Smooth muscle cell (in vitro differentiated cells): Measurements from ENCODE around the gene RAP1B. TPM values are rescaled to one million over a fixed set of nuclear protein-coding genes. Genes with fewer than 3 reads are reported as not detected.

Source experiments
- DNase-seq: peaks from one replicate; lab custom pipeline; 2025; ENCODE audit not compliant: unreplicated experiment; lab: John Stamatoyannopoulos, UW
- H2AFZ ChIP-seq: fragments of 200-600 bp; sonication (generic); 2 replicates; pipeline ENCODE4 v1.6.0; 2016; ENCODE audit warnings: antibody characterized with exemption, low read depth, mild to moderate bottlenecking
- H3F3A ChIP-seq: fragments of 200-600 bp; sonication (generic); 2 replicates; pipeline ENCODE4 v1.6.0; 2017; ENCODE audit warnings: antibody characterized with exemption, low read depth
- H3K27ac ChIP-seq: fragments of 200-600 bp; sonication (generic); 2 replicates; pipeline ENCODE4 v1.5.1; 2016; ENCODE audit warnings: low read depth, mild to moderate bottlenecking
- H3K27me3 ChIP-seq: fragments of 200-600 bp; sonication (generic); 2 replicates; pipeline ENCODE4 v1.6.1; 2016; ENCODE audit warnings: low read depth, mild to moderate bottlenecking
- H3K36me3 ChIP-seq: fragments of 200-600 bp; sonication (generic); 2 replicates; pipeline ENCODE4 v1.5.1; 2016; ENCODE audit warnings: low read depth
- H3K4me1 ChIP-seq: fragments of 200-600 bp; sonication (generic); 2 replicates; pipeline ENCODE4 v1.5.1; 2016; ENCODE audit warnings: low read depth
- H3K4me2 ChIP-seq: fragments of 200-600 bp; sonication (generic); 2 replicates; pipeline ENCODE4 v1.6.0; 2016; ENCODE audit warnings: mild to moderate bottlenecking
- H3K4me3 ChIP-seq: fragments of 200-600 bp; sonication (generic); 2 replicates; pipeline ENCODE4 v1.5.1; 2016; ENCODE audit warnings: mild to moderate bottlenecking
- H3K79me2 ChIP-seq: fragments of 200-600 bp; sonication (generic); 2 replicates; pipeline ENCODE4 v1.6.0; 2016; ENCODE audit warnings: low read depth, mild to moderate bottlenecking
- H3K9ac ChIP-seq: fragments of 200-600 bp; sonication (generic); 2 replicates; pipeline ENCODE4 v1.6.0; 2016; ENCODE audit warnings: low read depth
- H3K9me3 ChIP-seq: fragments of 200-600 bp; sonication (generic); replicated peaks from 2 replicates; pipeline ENCODE4 v1.5.1; 2016; ENCODE audit warnings: low read depth
- H4K20me1 ChIP-seq: fragments of 200-600 bp; sonication (generic); 2 replicates; pipeline ENCODE4 v1.6.0; 2016; ENCODE audit warnings: low read depth
- WGBS: methylation state at CpG from one replicate; pipeline ENCODE4 v1.1.7; 2016; ENCODE audit warnings: low lambda C conversion rate; 5-methylcytosine and 5-hydroxymethylcytosine counted together
- polyA plus RNA-seq: library from polyadenylated mRNA; unstranded; fragments of >200 nt; fragmentation: Nextera tagmentation; extraction: Ambion mirVana; gene quantifications from 2 replicates; pipeline ENCODE4 v1.2.1, GENCODE V29; 2016
- total RNA-seq: library from RNA; depleted of rRNA; stranded (reverse); fragments of >200 nt; gene quantifications from 2 replicates; pipeline ENCODE4 v1.2.3, GENCODE V29; 2014
- TF ChIP-seq, protein P1 (sequence below): fragments of 200-600 bp; sonication (generic); IDR thresholded peaks from 2 replicates; pipeline ENCODE4 v1.5.1; 2017; ENCODE audit warnings: borderline replicate concordance, mild to moderate bottlenecking, antibody characterized with exemption; ENCODE audit not compliant: insufficient read depth, poor library complexity, severe bottlenecking

The RAP1B gene
- total and polyA plus RNA-seq, 2 experiments from 2014 or later = 236 to 275 TPM

DNA sequence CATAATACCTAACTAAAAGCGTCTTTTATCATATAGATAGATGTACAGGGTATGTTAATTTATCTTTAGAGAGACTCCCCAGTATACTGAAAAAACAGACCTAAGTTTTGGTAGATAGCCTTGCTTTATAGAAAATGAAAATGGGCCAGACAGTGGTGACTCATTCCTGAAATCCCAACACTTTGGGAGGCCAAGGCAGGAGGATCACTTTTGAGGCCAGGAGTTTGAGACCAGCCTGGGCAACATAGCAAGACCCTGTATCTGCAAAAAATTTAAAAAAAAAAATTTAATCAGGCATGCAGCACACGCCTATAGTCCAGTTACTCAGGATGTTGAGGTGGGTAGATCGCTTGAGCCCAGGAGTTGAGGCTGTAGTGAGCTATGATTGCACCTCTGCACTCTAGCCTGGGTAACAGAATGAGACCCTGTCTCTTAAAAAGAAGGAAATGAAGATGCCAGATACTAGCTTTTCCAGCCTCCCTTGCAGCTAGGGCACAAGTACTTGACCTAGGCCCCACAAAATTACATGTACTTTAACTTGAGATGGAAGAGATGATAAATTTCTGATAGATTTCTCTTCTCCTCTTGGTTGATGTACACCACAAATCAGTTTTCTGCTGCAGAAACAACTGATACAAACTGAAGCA, 17.1 kb downstream of the RAP1B start:
- no peak overlapping the region for H2AFZ ChIP-seq
- H3K36me3 ChIP-seq = peaks cover 2% of the 10 kb centered on the region
- peaks cover 100% of the 10 kb centered on the region for H4K20me1 ChIP-seq
- H3K4me3 ChIP-seq = no peak overlapping the region
- WGBS = 97% methylated on average over 3 of the region's 3 CpGs
- no peak overlapping the region for H3K4me2 ChIP-seq
- peaks cover 100% of the 10 kb centered on the region for H3K79me2 ChIP-seq
- no peak overlapping the region for H3K9ac ChIP-seq
- TF ChIP-seq, protein P1, sequence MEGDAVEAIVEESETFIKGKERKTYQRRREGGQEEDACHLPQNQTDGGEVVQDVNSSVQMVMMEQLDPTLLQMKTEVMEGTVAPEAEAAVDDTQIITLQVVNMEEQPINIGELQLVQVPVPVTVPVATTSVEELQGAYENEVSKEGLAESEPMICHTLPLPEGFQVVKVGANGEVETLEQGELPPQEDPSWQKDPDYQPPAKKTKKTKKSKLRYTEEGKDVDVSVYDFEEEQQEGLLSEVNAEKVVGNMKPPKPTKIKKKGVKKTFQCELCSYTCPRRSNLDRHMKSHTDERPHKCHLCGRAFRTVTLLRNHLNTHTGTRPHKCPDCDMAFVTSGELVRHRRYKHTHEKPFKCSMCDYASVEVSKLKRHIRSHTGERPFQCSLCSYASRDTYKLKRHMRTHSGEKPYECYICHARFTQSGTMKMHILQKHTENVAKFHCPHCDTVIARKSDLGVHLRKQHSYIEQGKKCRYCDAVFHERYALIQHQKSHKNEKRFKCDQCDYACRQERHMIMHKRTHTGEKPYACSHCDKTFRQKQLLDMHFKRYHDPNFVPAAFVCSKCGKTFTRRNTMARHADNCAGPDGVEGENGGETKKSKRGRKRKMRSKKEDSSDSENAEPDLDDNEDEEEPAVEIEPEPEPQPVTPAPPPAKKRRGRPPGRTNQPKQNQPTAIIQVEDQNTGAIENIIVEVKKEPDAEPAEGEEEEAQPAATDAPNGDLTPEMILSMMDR = no peak
- peaks cover 4% of the 10 kb centered on the region for H3F3A ChIP-seq
- H3K27me3 ChIP-seq = no peaks in the 10 kb centered on the region
- no peak overlapping the region for H3K27ac ChIP-seq
- no peak for DNase-seq
- no peaks in the 10 kb centered on the region for H3K9me3 ChIP-seq
- H3K4me1 ChIP-seq = peaks cover 6% of the 10 kb centered on the region

- peaks cover 1% of the 10 kb centered on the region for H3F3A ChIP-seq
- no peak for DNase-seq
- H3K4me3 ChIP-seq = no peak overlapping the region
- no peaks in the 10 kb centered on the region for H3K9me3 ChIP-seq
- peaks cover 100% of the 10 kb centered on the region for H4K20me1 ChIP-seq
- no peak overlapping the region for H2AFZ ChIP-seq
- peaks cover 100% of the 10 kb centered on the region for H3K79me2 ChIP-seq
- no peak overlapping the region for H3K4me2 ChIP-seq
- no peaks in the 10 kb centered on the region for H3K27me3 ChIP-seq
- H3K36me3 ChIP-seq = peaks cover 2% of the 10 kb centered on the region
- H3K27ac ChIP-seq = peak overlapping the region; percentile 19
- TF ChIP-seq, protein P1 = no peak
- H3K4me1 ChIP-seq = peaks cover 6% of the 10 kb centered on the region
- no peak overlapping the region for H3K9ac ChIP-seq
Measured at GRCh38 chr12:68628698-68629097, 18.0 kb downstream of the RAP1B start.

DNA sequence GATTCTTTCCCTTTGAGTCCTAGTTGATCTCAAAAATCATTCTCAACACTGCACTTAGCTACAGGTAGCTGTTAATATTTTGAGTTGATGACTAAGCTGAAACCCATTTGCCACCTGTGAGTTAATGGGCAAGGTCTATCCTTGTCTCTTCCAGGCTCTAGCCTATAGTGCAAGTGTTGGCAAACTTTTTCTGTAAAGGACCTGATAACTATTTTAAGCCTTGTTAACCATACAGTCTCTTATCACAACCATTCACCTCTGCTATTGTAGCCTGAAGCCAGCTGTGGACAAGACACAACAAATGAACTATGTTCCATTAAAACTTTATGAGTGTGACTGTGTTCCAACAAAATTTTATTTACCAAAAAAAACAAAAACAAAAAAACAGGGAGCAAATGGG, 19.4 kb downstream of the RAP1B start:
- H3K27me3 ChIP-seq = no peaks in the 10 kb centered on the region
- H4K20me1 ChIP-seq = peaks cover 100% of the 10 kb centered on the region
- H2AFZ ChIP-seq = no peak overlapping the region
- H3K4me3 ChIP-seq = no peak overlapping the region
- no peak overlapping the region for H3K9ac ChIP-seq
- no peak overlapping the region for H3K4me2 ChIP-seq
- H3K9me3 ChIP-seq = no peaks in the 10 kb centered on the region
- peaks cover 20% of the 10 kb centered on the region for H3K4me1 ChIP-seq
- TF ChIP-seq, protein P1 = no peak
- peak overlapping the region; percentile 54 for H3K27ac ChIP-seq
- peaks cover 100% of the 10 kb centered on the region for H3K79me2 ChIP-seq
- peaks cover under 1% of the 10 kb centered on the region for H3K36me3 ChIP-seq
- peaks cover 6% of the 10 kb centered on the region for H3F3A ChIP-seq
- DNase-seq = no peak

DNA sequence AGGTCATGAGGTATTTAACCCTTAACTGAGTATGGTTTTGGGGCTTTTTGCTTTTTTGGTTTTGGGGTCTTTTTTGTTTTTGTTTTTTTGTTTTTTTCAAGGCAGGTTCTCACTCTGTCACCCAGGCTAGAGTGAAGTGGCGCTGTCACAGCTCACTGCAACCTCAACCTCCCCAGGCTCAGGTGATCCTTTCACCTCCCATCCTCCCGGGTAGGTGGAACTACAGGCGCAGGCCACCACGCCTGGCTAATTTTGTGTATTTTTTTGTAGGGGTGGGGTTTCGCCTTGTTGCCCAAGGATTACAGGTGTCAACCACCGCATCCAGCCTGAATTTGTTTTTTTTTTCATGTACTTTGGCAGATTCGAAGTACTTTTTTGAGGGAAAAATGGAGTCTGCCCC, 19.9 kb downstream of the RAP1B start:
- TF ChIP-seq, protein P1 = no peak

More for the DNA sequence above, 19.9 kb downstream of the RAP1B start:
- H3F3A ChIP-seq = peaks cover 6% of the 10 kb centered on the region
- peaks cover 100% of the 10 kb centered on the region for H4K20me1 ChIP-seq
- no peaks in the 10 kb centered on the region for H3K27me3 ChIP-seq
- WGBS = 99% methylated on average over 7 of the region's 7 CpGs
- no peak overlapping the region for H3K9ac ChIP-seq
- H3K4me1 ChIP-seq = peaks cover 20% of the 10 kb centered on the region
- no peak overlapping the region for H3K4me3 ChIP-seq
- no peaks in the 10 kb centered on the region for H3K36me3 ChIP-seq
- no peak overlapping the region for H2AFZ ChIP-seq
- peak overlapping the region; percentile 57 for H3K4me2 ChIP-seq
- no peak for DNase-seq
- peaks cover 100% of the 10 kb centered on the region for H3K79me2 ChIP-seq
- peak overlapping the region; percentile 54 for H3K27ac ChIP-seq
- no peaks in the 10 kb centered on the region for H3K9me3 ChIP-seq
